Lung (tissue), 12 donors: ENCODE data around the gene SCAPER. TPM values are rescaled to one million over a fixed set of nuclear protein-coding genes. Genes with fewer than 3 reads are reported as not detected.

Source experiments
- ATAC-seq: fragments of 200-7000 bp; cut with Tn5 transposase; one replicate; pipeline ENCODE4 v1.9.1; 2020; ENCODE audit warnings: moderate number of reproducible peaks; ENCODE audit not compliant: insufficient read depth, low FRiP score
- DNase-seq, 3 donors: peaks; one replicate each; pipeline ENCODE4 v3.0.0-alpha.2; 2013 to 2017
- H3K27ac ChIP-seq, 2 donors: one replicate each; pipeline ENCODE4 v1.5.1; 2013; ENCODE audit warnings: mild to moderate bottlenecking in 2 of 2, moderate library complexity in 2 of 2, control low read depth in 1 of 2, inconsistent platforms in 1 of 2, low read depth in 1 of 2, low read length in 1 of 2
- H3K27me3 ChIP-seq, 3 donors: one replicate each; pipeline ENCODE4 v1.5.1; 2013; ENCODE audit warnings: low read length in 2 of 3; ENCODE audit not compliant: control insufficient read depth in 3 of 3, insufficient read depth in 3 of 3
- H3K36me3 ChIP-seq, 4 donors: one replicate each; pipeline ENCODE4 v1.5.1; 2013; ENCODE audit warnings: low read length in 4 of 4, mild to moderate bottlenecking in 1 of 4, moderate library complexity in 1 of 4; ENCODE audit not compliant: control insufficient read depth in 4 of 4, insufficient read depth in 4 of 4
- H3K4me1 ChIP-seq, 5 donors: one replicate each; pipeline ENCODE4 v1.5.1; 2013; ENCODE audit warnings: low read length in 5 of 5, mild to moderate bottlenecking in 2 of 5, moderate library complexity in 1 of 5; ENCODE audit not compliant: control insufficient read depth in 5 of 5, insufficient read depth in 5 of 5
- H3K4me3 ChIP-seq: one replicate; pipeline ENCODE4 v1.5.1; 2013; ENCODE audit warnings: mild to moderate bottlenecking, control low read depth, moderate library complexity
- H3K9ac ChIP-seq, 2 donors: one replicate each; pipeline ENCODE4 v1.5.1; 2013; ENCODE audit warnings: low read length in 2 of 2, control low read depth in 1 of 2; ENCODE audit not compliant: insufficient read depth in 1 of 2
- H3K9me3 ChIP-seq, 4 donors: one replicate each; pipeline ENCODE4 v1.5.1; 2013; ENCODE audit warnings: low read length in 3 of 4, mild to moderate bottlenecking in 1 of 4, moderate library complexity in 1 of 4; ENCODE audit not compliant: control insufficient read depth in 4 of 4, insufficient read depth in 3 of 4
- CTCF ChIP-seq: IDR thresholded peaks from 2 replicates; pipeline ENCODE4 v1.5.1; 2012; ENCODE audit warnings: mild to moderate bottlenecking; ENCODE audit errors: control extremely low read depth, extremely low read depth
- WGBS, 2 donors: extraction: QIAGEN DNeasy Blood & Tissue Kit; methylation state at CpG; one replicate each; pipeline ENCODE4 v1.1.7; 2013; 5-methylcytosine and 5-hydroxymethylcytosine counted together
- polyA plus RNA-seq, 2 donors: library from polyadenylated mRNA; stranded (reverse); fragments of 200-250 nt; gene quantifications; one replicate each; pipeline ENCODE4 v1.2.1, GENCODE V29; 2013
- total RNA-seq, 2 donors: library from RNA; depleted of rRNA in 1 of 2; stranded (reverse); fragments of >200 nt in 1 of 2; gene quantifications; one replicate each; pipeline ENCODE4 v1.2.1, GENCODE V29; 2014 to 2021
- donor health status: control.
- donor health status: control.
- donor health status: Bipolar disorder and iron deficiency.
- donor health status: healthy.
- donor health status: DM: yes; HTN: yes; CAD: no.

SCAPER gene
- total and polyA plus RNA-seq, 4 donors, result 3.9 to 40.2 (median 19.5) TPM

GRCh38 chr15:76391309-76391708 lies 513.8 kb downstream of the SCAPER start:
- ATAC-seq (no peak), DNase-seq (no peak)
- H3K36me3 ChIP-seq, result no peaks in the 10 kb centered on the region
- no peak overlapping the region for H3K9ac ChIP-seq
- no peaks in the 10 kb centered on the region for H3K9me3 ChIP-seq
- H3K4me1 ChIP-seq, result peaks cover 0 to 2% (median 0%) of the 10 kb centered on the region in 5 donors
- WGBS, 2 donors, result 89 to 99% methylated on average over 3 of the region's 3 CpGs
- H3K27me3 ChIP-seq, result no peaks in the 10 kb centered on the region
- H3K4me3 ChIP-seq, result no peak overlapping the region
- TF ChIP-seq CTCF, result no peak
- no peak overlapping the region for H3K27ac ChIP-seq

- Histone ChIP-seq H3K9me3 (no peaks in the 10 kb centered on the region), H3K4me3 (no peak overlapping the region), H3K27me3 (no peaks in the 10 kb centered on the region), H3K27ac (no peak overlapping the region), H3K36me3 (no peaks in the 10 kb centered on the region), H3K9ac (no peak overlapping the region), H3K4me1 (peaks cover 0 to 2% (median 0%) of the 10 kb centered on the region in 5 donors)
- no peak for DNase-seq
- ATAC-seq, result no peak
- TF ChIP-seq CTCF, result no peak
These were observed 514.6 kb downstream of the SCAPER start for GRCh38 chr15:76390571-76390970.

DNA sequence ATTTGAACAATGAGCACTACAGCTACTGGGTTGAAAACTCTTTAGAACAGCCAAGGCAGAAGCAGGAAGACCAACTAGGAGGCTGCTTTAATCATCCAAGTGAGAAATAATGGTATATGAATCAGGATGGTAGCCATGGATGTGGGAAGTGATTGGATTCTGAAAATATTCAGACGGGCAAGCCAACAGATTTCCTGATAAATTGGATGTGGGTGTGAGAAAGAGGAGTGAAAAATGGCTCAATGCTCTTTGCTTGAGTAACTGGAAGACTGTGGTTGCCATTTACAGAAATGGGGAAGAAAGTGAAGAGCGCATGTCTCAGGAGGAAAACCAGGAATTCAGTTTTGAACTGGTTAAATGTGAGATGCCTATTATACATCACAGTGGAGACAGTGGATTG lies 518.2 kb downstream of the SCAPER start:
- TF ChIP-seq CTCF, result no peak
- Histone ChIP-seq H3K4me3 (no peak overlapping the region), H3K27ac (no peak overlapping the region), H3K9ac (no peak overlapping the region), H3K36me3 (peaks cover 0 to 3% (median 0%) of the 10 kb centered on the region in 4 donors), H3K4me1 (no peaks in the 10 kb centered on the region), H3K9me3 (no peaks in the 10 kb centered on the region), H3K27me3 (no peaks in the 10 kb centered on the region)
- DNase-seq (no peak), ATAC-seq (no peak)
- 83 to 85% methylated on average over 2 of the region's 2 CpGs for WGBS, 2 donors

DNA sequence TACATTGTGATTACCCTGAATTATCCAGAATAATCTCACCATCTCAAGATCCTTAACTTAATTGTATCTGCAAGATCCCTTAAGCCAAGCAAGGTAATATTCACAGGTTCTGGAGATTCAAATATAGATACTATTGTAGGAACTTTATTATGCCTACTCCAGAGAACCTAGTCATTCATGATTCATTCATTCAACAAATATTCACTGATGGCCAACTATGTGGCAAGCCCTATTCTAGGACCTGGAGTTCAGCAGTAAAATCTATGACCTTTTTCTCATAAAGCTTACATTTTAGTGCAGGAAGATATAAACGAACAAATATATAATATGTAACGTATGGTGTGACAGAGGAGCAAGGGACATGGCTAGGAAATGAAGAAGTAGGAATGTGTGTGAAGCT lies 519.0 kb downstream of the SCAPER start:
- no peak for TF ChIP-seq CTCF
- peaks cover 0 to 3% (median under 1%) of the 10 kb centered on the region in 4 donors for H3K36me3 ChIP-seq
- no peak overlapping the region for H3K9ac ChIP-seq
- no peak for ATAC-seq
- H3K4me3 ChIP-seq, result no peak overlapping the region
- H3K9me3 ChIP-seq, result no peaks in the 10 kb centered on the region
- H3K27me3 ChIP-seq, result no peaks in the 10 kb centered on the region
- WGBS, 2 donors, result 94 to 95% methylated on average over 2 of the region's 2 CpGs
- no peak for DNase-seq
- H3K4me1 ChIP-seq, result no peaks in the 10 kb centered on the region
- no peak overlapping the region for H3K27ac ChIP-seq
